Duodenal mucosa (tissue), 2 donors: ENCODE data around the gene EXOSC5.
"Not testable (repeated sequence)": the region's sequence is repeated elsewhere in the genome, so short reads cannot be mapped to it uniquely, and the experiment has no call there.

Experiments used
- H3K27ac ChIP-seq: one replicate; pipeline ENCODE4 v1.7.0; 2013; ENCODE audit warnings: low read depth, low read length
- H3K27me3 ChIP-seq, 2 donors: one replicate each; pipeline ENCODE4 v1.7.0; 2013; ENCODE audit warnings: low read length in 2 of 2, control low read depth in 1 of 2; ENCODE audit not compliant: insufficient read depth in 2 of 2, control insufficient read depth in 1 of 2
- H3K36me3 ChIP-seq, 2 donors: one replicate each; pipeline ENCODE4 v1.7.0; 2013; ENCODE audit warnings: low read length in 2 of 2, control low read depth in 1 of 2; ENCODE audit not compliant: insufficient read depth in 2 of 2, control insufficient read depth in 1 of 2
- H3K4me1 ChIP-seq, 2 donors: one replicate each; pipeline ENCODE4 v1.7.0; 2013; ENCODE audit warnings: low read length in 2 of 2, control low read depth in 1 of 2; ENCODE audit not compliant: insufficient read depth in 2 of 2, control insufficient read depth in 1 of 2
- H3K4me3 ChIP-seq, 2 donors: one replicate each; pipeline ENCODE4 v1.7.0; 2013; ENCODE audit warnings: low read length in 2 of 2, low read depth in 1 of 2
- H3K9ac ChIP-seq, 2 donors: one replicate each; pipeline ENCODE4 v1.7.0; 2013; ENCODE audit warnings: low read length in 2 of 2, low read depth in 1 of 2
- H3K9me3 ChIP-seq, 2 donors: one replicate each; pipeline ENCODE4 v1.7.0; 2013; ENCODE audit warnings: low read length in 2 of 2, control low read depth in 1 of 2; ENCODE audit not compliant: control insufficient read depth in 1 of 2

EXOSC5 gene

GRCh38 chr19:41435936-41436673, 38.9 kb upstream of the EXOSC5 start:
- Histone ChIP-seq H3K4me1 (peaks cover 24 to 41% of the 10 kb centered on the region in 2 donors), H3K27ac (peak overlapping the region; percentile 46), H3K4me3 (peak overlapping the region in 1 of 2 donors; percentile 19), H3K9me3 (no peaks in the 10 kb centered on the region), H3K9ac (no peak overlapping the region), H3K27me3 (no peaks in the 10 kb centered on the region), H3K36me3 (peaks cover 9 to 29% of the 10 kb centered on the region in 2 donors)

- not testable (repeated sequence) for H3K9ac ChIP-seq
Observed at GRCh38 chr19:41435376-41435775, 38.2 kb upstream of the EXOSC5 start.

GRCh38 chr19:41434450-41434849, 37.3 kb upstream of the EXOSC5 start:
- H3K27ac ChIP-seq = no peak overlapping the region
- H3K9me3 ChIP-seq = no peaks in the 10 kb centered on the region
- H3K9ac ChIP-seq = no peak overlapping the region
- no peak overlapping the region for H3K4me3 ChIP-seq
- peaks cover 17 to 41% of the 10 kb centered on the region in 2 donors for H3K4me1 ChIP-seq
- H3K36me3 ChIP-seq = peaks cover 9 to 33% of the 10 kb centered on the region in 2 donors
- no peaks in the 10 kb centered on the region for H3K27me3 ChIP-seq

More at GRCh38 chr19:41435376-41435775, 38.2 kb upstream of the EXOSC5 start:
- not testable (repeated sequence) for H3K27me3 ChIP-seq, H3K27ac ChIP-seq, H3K9me3 ChIP-seq, H3K4me3 ChIP-seq
- Histone ChIP-seq H3K36me3 (peaks cover 9 to 33% of the 10 kb centered on the region in 2 donors), H3K4me1 (peaks cover 18 to 41% of the 10 kb centered on the region in 2 donors)

DNA sequence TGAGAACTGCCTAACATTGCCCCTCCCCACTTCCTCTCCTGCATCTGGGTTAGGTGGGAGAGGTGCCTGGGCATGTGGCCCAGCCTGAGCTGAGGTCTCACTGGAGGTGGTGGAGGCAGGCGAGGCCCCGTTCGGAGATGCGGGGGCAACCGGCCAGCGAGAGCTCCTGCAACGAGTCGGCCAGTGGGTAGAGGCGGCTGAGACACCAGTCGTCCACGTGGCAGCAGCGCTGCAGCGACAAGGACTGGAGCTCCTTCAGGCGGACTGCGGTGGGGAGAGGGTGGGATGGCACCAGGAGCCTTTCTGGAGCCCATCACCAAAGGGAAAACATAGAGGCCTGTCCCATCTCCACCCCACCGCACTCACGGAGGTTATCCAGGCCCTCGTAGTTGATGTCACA, 36.0 kb upstream of the EXOSC5 start:
- Histone ChIP-seq H3K9me3 (no peaks in the 10 kb centered on the region), H3K9ac (no peak overlapping the region), H3K27ac (no peak overlapping the region), H3K4me1 (peaks cover 21 to 43% of the 10 kb centered on the region in 2 donors), H3K36me3 (peaks cover 9 to 32% of the 10 kb centered on the region in 2 donors), H3K4me3 (no peak overlapping the region), H3K27me3 (no peaks in the 10 kb centered on the region)

GRCh38 chr19:41431426-41432386, 34.5 kb upstream of the EXOSC5 start:
- H3K9ac ChIP-seq = no peak overlapping the region
- H3K27ac ChIP-seq = no peak overlapping the region
- no peaks in the 10 kb centered on the region for H3K27me3 ChIP-seq
- H3K4me3 ChIP-seq = no peak overlapping the region
- H3K9me3 ChIP-seq = no peaks in the 10 kb centered on the region
- H3K4me1 ChIP-seq = peaks cover 22 to 37% of the 10 kb centered on the region in 2 donors
- H3K36me3 ChIP-seq = peaks cover 9 to 26% of the 10 kb centered on the region in 2 donors

DNA sequence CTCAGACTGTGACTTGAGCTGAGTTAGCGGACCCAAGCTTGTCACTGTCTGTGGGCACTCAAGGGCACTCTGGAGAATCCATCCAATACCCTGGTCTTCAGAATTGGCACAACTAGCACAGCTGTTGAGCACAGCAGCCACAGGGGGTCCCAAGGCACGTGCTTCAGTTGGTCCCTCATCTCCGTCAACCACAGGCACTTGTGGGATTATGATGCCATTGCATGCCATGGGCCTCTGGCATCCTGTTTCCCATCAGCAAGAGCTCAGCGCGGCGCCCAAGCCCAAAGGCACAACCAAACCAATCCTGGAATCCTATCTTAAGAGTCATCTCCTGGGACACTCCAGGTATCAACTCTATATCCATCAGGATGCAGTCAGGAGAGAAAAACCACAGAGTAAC, 33.8 kb upstream of the EXOSC5 start:
- H3K4me3 ChIP-seq = no peak overlapping the region

DNA sequence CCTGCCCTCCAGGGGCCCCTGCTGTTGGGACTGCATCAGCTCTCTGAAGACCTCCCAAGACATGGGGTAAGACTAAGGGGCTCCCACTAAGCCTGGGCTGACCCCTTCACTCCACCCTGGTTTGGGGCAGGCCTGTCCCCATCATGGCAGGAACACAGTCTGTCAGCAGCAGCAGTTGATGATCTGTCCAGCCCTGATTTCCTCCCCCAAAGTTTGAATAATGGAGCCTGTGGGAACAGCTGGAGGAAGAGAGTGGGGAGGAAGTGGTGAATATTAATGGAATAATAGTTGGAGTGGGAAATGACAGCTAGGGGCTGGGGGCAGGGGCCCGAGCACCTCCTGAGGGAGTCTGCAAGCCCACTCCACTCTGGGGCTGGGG, 31.3 kb upstream of the EXOSC5 start:
- peaks cover 17 to 35% of the 10 kb centered on the region in 2 donors for H3K36me3 ChIP-seq

More for the DNA sequence above, 33.8 kb upstream of the EXOSC5 start:
- Histone ChIP-seq H3K27ac (no peak overlapping the region), H3K27me3 (no peaks in the 10 kb centered on the region), H3K36me3 (peaks cover 9 to 26% of the 10 kb centered on the region in 2 donors), H3K9ac (no peak overlapping the region), H3K4me1 (peaks cover 24 to 45% of the 10 kb centered on the region in 2 donors), H3K9me3 (no peaks in the 10 kb centered on the region)

GRCh38 chr19:41427647-41428480, 30.7 kb upstream of the EXOSC5 start:
- Histone ChIP-seq H3K4me1 (peaks cover 46 to 56% of the 10 kb centered on the region in 2 donors), H3K9me3 (no peaks in the 10 kb centered on the region), H3K4me3 (peak overlapping the region; percentile 76), H3K9ac (peak overlapping the region; percentile 88 to 97), H3K27ac (peak overlapping the region; percentile 92), H3K36me3 (peaks cover 15 to 33% of the 10 kb centered on the region in 2 donors), H3K27me3 (no peaks in the 10 kb centered on the region)

More for the DNA sequence above, 31.3 kb upstream of the EXOSC5 start:
- Histone ChIP-seq H3K9me3 (no peaks in the 10 kb centered on the region), H3K27ac (peak overlapping the region; percentile 11), H3K4me3 (peak overlapping the region; percentile 76), H3K9ac (peak overlapping the region; percentile 88 to 97), H3K4me1 (peaks cover 43 to 56% of the 10 kb centered on the region in 2 donors), H3K27me3 (no peaks in the 10 kb centered on the region)

DNA sequence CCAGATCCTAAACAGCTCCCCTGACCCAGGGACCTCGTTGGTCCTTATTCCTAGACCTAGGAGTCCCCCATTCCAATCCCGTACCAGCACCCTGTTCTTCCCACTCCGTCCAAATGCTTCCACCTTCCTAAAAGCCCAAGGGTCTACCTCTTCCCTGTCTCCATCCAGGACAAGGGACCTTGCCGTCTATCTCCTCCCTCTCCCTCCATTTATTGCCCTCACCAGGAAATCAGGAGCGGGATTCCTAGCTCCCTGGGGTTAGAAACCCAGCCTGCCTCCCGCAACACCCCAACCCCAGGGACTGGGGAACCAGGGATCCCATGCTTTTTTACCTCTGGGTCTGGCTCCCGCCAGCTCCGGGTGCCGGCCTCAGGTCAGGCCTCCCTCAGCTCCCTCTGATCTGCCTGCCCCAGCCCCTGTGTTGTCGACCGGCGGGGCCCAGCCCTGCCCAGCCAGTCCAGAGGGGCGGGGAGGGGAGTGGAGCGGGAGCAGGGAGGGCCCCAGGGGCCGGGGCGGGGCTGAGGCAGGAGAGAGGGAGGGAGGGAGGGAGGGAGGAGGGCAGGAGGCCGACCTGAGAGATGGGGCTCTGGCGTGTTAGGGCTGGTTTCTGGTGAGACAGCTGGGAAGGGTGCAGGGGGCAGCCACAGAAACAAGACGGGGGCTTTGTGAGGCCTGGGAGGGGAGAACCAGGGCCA, 29.9 kb upstream of the EXOSC5 start, which contains the start of gene B3GNT8:
B3GNT8 (minus strand) TSS at position 423 of the 695 bp plus-strand sequence. CDS start 596 bp downstream, outside the sequence.
- peak within 1 kb of the TSS; percentile 76 to 82 for H3K4me3 ChIP-seq
- peaks cover 21 to 33% of the 10 kb centered on the region in 2 donors for H3K36me3 ChIP-seq
- peak within 1 kb of the TSS; percentile 92 for H3K27ac ChIP-seq
- H3K9me3 ChIP-seq = no peaks in the 10 kb centered on the region
- peaks cover 52 to 58% of the 10 kb centered on the region in 2 donors for H3K4me1 ChIP-seq
- no peaks in the 10 kb centered on the region for H3K27me3 ChIP-seq
- H3K9ac ChIP-seq = peak within 1 kb of the TSS; percentile 92 to 97
